CD14-positive monocyte (primary cell): ENCODE measurements around the gene DPF3. TPM values are rescaled to one million over a fixed set of nuclear protein-coding genes. Genes with fewer than 3 reads are reported as not detected.
A peak's percentile ranks its signal among the peaks of the same experiment; 100 is the strongest.

Source experiments
- DNase-seq, 3 donors: peaks; one replicate each; pipeline ENCODE4 v3.0.0-alpha.2; 2011 to 2022
- H2AFZ ChIP-seq: 2 replicates; pipeline ENCODE4 v1.6.0; 2012; ENCODE audit warnings: mild to moderate bottlenecking, low read depth, low read length, inconsistent platforms; ENCODE audit not compliant: insufficient read depth, poor library complexity, severe bottlenecking
- H3K27ac ChIP-seq, 2 donors: 1 replicate in 1 of 2; 2 replicates in 1 of 2; pipeline ENCODE4 v1.5.1; 2012 to 2013; ENCODE audit warnings: low read length in 2 of 2, control low read depth in 1 of 2, inconsistent platforms in 1 of 2, low read depth in 1 of 2, mild to moderate bottlenecking in 1 of 2
- H3K27me3 ChIP-seq, 2 donors: one replicate each; pipeline versions ENCODE4 v1.6.0 to v1.6.1; 2011 to 2013; ENCODE audit warnings: low read length in 2 of 2; ENCODE audit not compliant: control insufficient read depth in 2 of 2, insufficient read depth in 2 of 2
- H3K36me3 ChIP-seq, 2 donors: replicated peaks in 1 of 2; 1 replicate in 1 of 2; 2 replicates in 1 of 2; pipeline versions ENCODE4 v1.5.1 to v1.6.1; 2012 to 2013; ENCODE audit warnings: low read length in 2 of 2, control low read depth in 1 of 2, inconsistent platforms in 1 of 2, mild to moderate bottlenecking in 1 of 2; ENCODE audit not compliant: insufficient read depth in 2 of 2, control insufficient read depth in 1 of 2
- H3K4me1 ChIP-seq, 2 donors: 1 replicate in 1 of 2; 2 replicates in 1 of 2; pipeline versions ENCODE4 v1.5.1 to v1.6.1; 2012 to 2013; ENCODE audit warnings: low read length in 2 of 2, control low read depth in 1 of 2, inconsistent platforms in 1 of 2, mild to moderate bottlenecking in 1 of 2, moderate library complexity in 1 of 2; ENCODE audit not compliant: insufficient read depth in 2 of 2, control insufficient read depth in 1 of 2
- H3K4me2 ChIP-seq: replicated peaks from 2 replicates; pipeline ENCODE3; 2012; ENCODE audit warnings: low read length, moderate library complexity, mild to moderate bottlenecking; ENCODE audit not compliant: poor library complexity, severe bottlenecking; ENCODE audit errors: extremely low read depth
- H3K4me3 ChIP-seq, 3 experiments: fragments of 200-600 bp in 1 of 3; sonication (generic) in 1 of 3; replicated peaks in 1 of 3; 1 replicate in 2 of 3; 2 replicates in 1 of 3; pipeline ENCODE4 v1.5.1; 2011 to 2013; ENCODE audit warnings: low read length in 3 of 3, mild to moderate bottlenecking in 3 of 3, control low read depth in 2 of 3, low read depth in 2 of 3, inconsistent platforms in 1 of 3, moderate library complexity in 1 of 3
- H3K79me2 ChIP-seq: 2 replicates; pipeline ENCODE4 v1.6.0; 2012; ENCODE audit warnings: mild to moderate bottlenecking, control low read depth, inconsistent platforms, low read length, moderate library complexity; ENCODE audit not compliant: insufficient read depth
- H3K9ac ChIP-seq: 2 replicates; pipeline ENCODE4 v1.6.0; 2017; ENCODE audit warnings: low read length, mild to moderate bottlenecking; ENCODE audit not compliant: insufficient read depth, poor library complexity, severe bottlenecking
- H3K9me3 ChIP-seq, 2 donors: replicated peaks in 1 of 2; 1 replicate in 1 of 2; 2 replicates in 1 of 2; pipeline versions ENCODE4 v1.5.1 to v1.6.1; 2012 to 2013; ENCODE audit warnings: low read length in 2 of 2, control low read depth in 1 of 2; ENCODE audit not compliant: control insufficient read depth in 1 of 2, insufficient read depth in 1 of 2
- H4K20me1 ChIP-seq: 2 replicates; pipeline ENCODE4 v1.6.0; 2012; ENCODE audit warnings: mild to moderate bottlenecking, low read length, control low read depth, moderate library complexity; ENCODE audit not compliant: insufficient read depth
- H3K27ac Mint-ChIP-seq, 7 donors: one replicate each; pipeline ENCODE4 v1.8.0; 2020; ENCODE audit warnings: mild to moderate bottlenecking in 7 of 7, mixed read lengths in 7 of 7, moderate library complexity in 6 of 7, inconsistent platforms in 2 of 7
- H3K27me3 Mint-ChIP-seq, 3 donors: one replicate each; pipeline ENCODE4 v1.8.0; 2021 to 2022; ENCODE audit warnings: low read depth in 3 of 3, mild to moderate bottlenecking in 3 of 3, mixed read lengths in 3 of 3, moderate library complexity in 3 of 3, inconsistent platforms in 1 of 3
- H3K36me3 Mint-ChIP-seq, 2 donors: one replicate each; pipeline ENCODE4 v1.8.0; 2020; ENCODE audit warnings: mixed read lengths in 2 of 2, inconsistent platforms in 1 of 2, mild to moderate bottlenecking in 1 of 2
- H3K4me1 Mint-ChIP-seq: one replicate; pipeline ENCODE4 v1.8.0; 2020; ENCODE audit warnings: mild to moderate bottlenecking, mixed read lengths
- H3K4me3 Mint-ChIP-seq, 2 donors: one replicate each; pipeline ENCODE4 v1.8.0; 2020; ENCODE audit warnings: mild to moderate bottlenecking in 2 of 2, mixed read lengths in 2 of 2, moderate library complexity in 1 of 2
- H3K9me3 Mint-ChIP-seq, 7 donors: one replicate each; pipeline ENCODE4 v1.8.0; 2020 to 2022; ENCODE audit warnings: mixed read lengths in 7 of 7, mild to moderate bottlenecking in 6 of 7, moderate library complexity in 6 of 7, inconsistent platforms in 2 of 7
- CTCF ChIP-seq: fragments of 200-600 bp; IDR thresholded peaks from one replicate; pipeline ENCODE4 v1.8.0; 2022; ENCODE audit warnings: antibody characterized with exemption, mild to moderate bottlenecking
- WGBS: methylation state at CpG from one replicate; pipeline ENCODE4 v1.1.5; 2013; ENCODE audit warnings: missing lambda C conversion rate; ENCODE audit not compliant: insufficient coverage; 5-methylcytosine and 5-hydroxymethylcytosine counted together
- intact Hi-C, 2 donors: fragments of 100-400 bp; cut with micrococcal nuclease; formaldehyde crosslinking; loops; one replicate each; pipeline versions ENCODE4 v1.15.0 to v1.15.1; 2023
- polyA plus RNA-seq, 3 donors: library from polyadenylated mRNA; depleted of rRNA in 1 of 3; unstranded in 2 of 3; stranded (reverse) in 1 of 3; fragments of 300-500 nt in 2 of 3; fragments of >200 nt in 1 of 3; fragmentation: Illumina TruSeq in 2 of 3; gene quantifications; 1 replicate in 2 of 3; 2 replicates in 1 of 3; pipeline ENCODE4 v1.2.3, GENCODE V29; 2012 to 2021

DPF3 gene
- polyA plus RNA-seq, 3 donors = 0.33 to 0.39 TPM; not detected in 1

DNA sequence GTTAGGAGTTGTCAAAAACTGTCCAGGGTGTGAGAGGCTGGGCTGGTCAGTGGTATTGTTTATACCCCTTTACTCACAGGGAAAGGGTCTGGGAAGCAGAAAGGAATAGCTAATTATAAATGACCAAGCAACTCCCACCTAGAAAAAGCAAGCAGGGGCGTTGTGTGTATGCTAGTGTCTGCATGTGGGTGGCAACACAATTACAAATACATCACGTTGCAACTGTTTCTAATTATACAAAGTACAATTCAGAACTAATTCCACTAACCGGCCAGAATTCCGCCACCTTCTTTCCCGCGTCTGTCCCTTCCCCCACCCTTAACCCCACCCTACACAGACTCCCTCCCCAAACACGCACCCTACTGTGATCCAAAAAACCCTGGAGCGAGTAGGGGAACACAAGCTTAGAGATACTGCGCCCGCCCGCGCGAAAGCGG lies 2.2 kb downstream of the DPF3 start:
- H3K4me3 ChIP-seq = peak overlapping the region in 1 of 3 experiments; percentile 87
- no peaks in the 10 kb centered on the region for H3K36me3 ChIP-seq
- H3K79me2 ChIP-seq = no peaks in the 10 kb centered on the region
- Mint-ChIP-seq H3K27me3 (peaks cover 81 to 89% (median 81%) of the 10 kb centered on the region in 3 donors), H3K9me3 (peaks cover 0 to 29% (median 17%) of the 10 kb centered on the region in 7 donors), H3K4me1 (peaks cover 34% of the 10 kb centered on the region), H3K36me3 (peaks cover 13 to 17% of the 10 kb centered on the region in 2 donors), H3K4me3 (peak overlapping the region; percentile 74 to 91), H3K27ac (no peak overlapping the region)
- H3K4me2 ChIP-seq = peak overlapping the region; percentile 98
- peaks cover 6 to 26% of the 10 kb centered on the region in 2 donors for H3K9me3 ChIP-seq
- no peaks in the 10 kb centered on the region for H4K20me1 ChIP-seq
- intact Hi-C loops = no loop called here
- H3K27me3 ChIP-seq = peaks cover 73 to 92% of the 10 kb centered on the region in 2 donors
- no peak overlapping the region for H3K9ac ChIP-seq
- WGBS = 17% methylated on average over 8 of the region's 14 CpGs
- no peak overlapping the region for H3K27ac ChIP-seq
- no peak for DNase-seq
- peak overlapping the region; percentile 87 for H2AFZ ChIP-seq
- TF ChIP-seq CTCF = no peak
- peaks cover 28 to 31% of the 10 kb centered on the region in 2 donors for H3K4me1 ChIP-seq

GRCh38 chr14:72889366-72889765 lies 4.5 kb downstream of the DPF3 start:
- Mint-ChIP-seq H3K9me3 (peaks cover 0 to 24% (median 11%) of the 10 kb centered on the region in 7 donors), H3K27me3 (peaks cover 60 to 83% (median 77%) of the 10 kb centered on the region in 3 donors), H3K27ac (no peak overlapping the region), H3K36me3 (peaks cover 11% of the 10 kb centered on the region in 2 donors), H3K4me3 (peak overlapping the region in 1 of 2 donors; percentile 53), H3K4me1 (peaks cover 24% of the 10 kb centered on the region)
- DNase-seq = no peak
- Histone ChIP-seq H4K20me1 (no peaks in the 10 kb centered on the region), H3K4me1 (peaks cover 20 to 23% of the 10 kb centered on the region in 2 donors), H3K79me2 (no peaks in the 10 kb centered on the region), H3K9ac (no peak overlapping the region), H3K4me2 (no peak overlapping the region), H2AFZ (no peak overlapping the region), H3K4me3 (no peak overlapping the region), H3K27me3 (peaks cover 56 to 71% of the 10 kb centered on the region in 2 donors), H3K36me3 (no peaks in the 10 kb centered on the region), H3K9me3 (peaks cover 6 to 18% of the 10 kb centered on the region in 2 donors), H3K27ac (no peak overlapping the region)
- intact Hi-C loops = no loop called here
- 75% methylated on average over 2 of the region's 5 CpGs for WGBS
- no peak for TF ChIP-seq CTCF
